GM18858 (cell line): Measurements from ENCODE around the gene COQ9.
"Not testable (repeated sequence)": the region's sequence is repeated elsewhere in the genome, so short reads cannot be mapped to it uniquely, and the experiment has no call there.

Experiments
- ATAC-seq: cut with Tn5 transposase; IDR thresholded peaks from one replicate; pipeline ENCODE4 v1.9.1; 2021; ENCODE audit not compliant: unreplicated experiment

Gene COQ9, protein sequence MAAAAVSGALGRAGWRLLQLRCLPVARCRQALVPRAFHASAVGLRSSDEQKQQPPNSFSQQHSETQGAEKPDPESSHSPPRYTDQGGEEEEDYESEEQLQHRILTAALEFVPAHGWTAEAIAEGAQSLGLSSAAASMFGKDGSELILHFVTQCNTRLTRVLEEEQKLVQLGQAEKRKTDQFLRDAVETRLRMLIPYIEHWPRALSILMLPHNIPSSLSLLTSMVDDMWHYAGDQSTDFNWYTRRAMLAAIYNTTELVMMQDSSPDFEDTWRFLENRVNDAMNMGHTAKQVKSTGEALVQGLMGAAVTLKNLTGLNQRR

GRCh38 chr16:57447186-57447962 is at the start of gene COQ9, which contains the start of gene CIAPIN1:
COQ9 (plus strand) TSS chr16:57447479; CDS start chr16:57447506, 27 bp downstream.
CIAPIN1 (minus strand) TSS chr16:57447385; CDS start chr16:57440928, 6,457 bp downstream.
- ATAC-seq: peak; percentile 90

DNA sequence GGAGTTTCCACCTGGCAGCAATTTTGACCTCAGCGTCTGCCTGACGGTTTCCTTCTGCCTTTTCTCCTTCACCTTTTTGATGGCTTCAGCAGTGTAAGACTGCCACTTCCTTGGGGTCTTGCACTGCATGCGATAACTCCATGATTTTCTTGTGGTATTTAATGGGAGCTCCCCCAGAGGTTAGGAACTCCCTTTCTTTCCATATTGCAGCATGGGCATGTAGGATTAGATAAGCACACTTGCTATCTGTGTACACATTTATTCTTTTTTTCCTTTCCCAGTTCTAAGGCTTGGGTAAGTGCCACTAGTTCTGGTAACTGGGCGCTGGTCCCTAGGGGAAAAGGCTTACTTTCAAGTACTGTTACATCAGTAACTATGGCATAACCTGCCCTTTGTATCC is 49.8 kb upstream of the COQ9 start:
- not testable (repeated sequence) for ATAC-seq

GRCh38 chr16:57401943-57402640 is 45.2 kb upstream of the COQ9 start:
- ATAC-seq: no peak

GRCh38 chr16:57403965-57404817 is 43.1 kb upstream of the COQ9 start, which contains the start of gene CCL17:
CCL17 (plus strand) TSS chr16:57404767; CDS start chr16:57413933, 9,166 bp downstream.
- no peak for ATAC-seq

- no peak for ATAC-seq
Observed at GRCh38 chr16:57405097-57405496, 42.2 kb upstream of the COQ9 start.

- no peak for ATAC-seq
Observed at GRCh38 chr16:57406881-57407280, 40.4 kb upstream of the COQ9 start.

- no peak for ATAC-seq
Observed at GRCh38 chr16:57407521-57408353, 39.5 kb upstream of the COQ9 start.

GRCh38 chr16:57409065-57409464 is 38.2 kb upstream of the COQ9 start:
- ATAC-seq: no peak

DNA sequence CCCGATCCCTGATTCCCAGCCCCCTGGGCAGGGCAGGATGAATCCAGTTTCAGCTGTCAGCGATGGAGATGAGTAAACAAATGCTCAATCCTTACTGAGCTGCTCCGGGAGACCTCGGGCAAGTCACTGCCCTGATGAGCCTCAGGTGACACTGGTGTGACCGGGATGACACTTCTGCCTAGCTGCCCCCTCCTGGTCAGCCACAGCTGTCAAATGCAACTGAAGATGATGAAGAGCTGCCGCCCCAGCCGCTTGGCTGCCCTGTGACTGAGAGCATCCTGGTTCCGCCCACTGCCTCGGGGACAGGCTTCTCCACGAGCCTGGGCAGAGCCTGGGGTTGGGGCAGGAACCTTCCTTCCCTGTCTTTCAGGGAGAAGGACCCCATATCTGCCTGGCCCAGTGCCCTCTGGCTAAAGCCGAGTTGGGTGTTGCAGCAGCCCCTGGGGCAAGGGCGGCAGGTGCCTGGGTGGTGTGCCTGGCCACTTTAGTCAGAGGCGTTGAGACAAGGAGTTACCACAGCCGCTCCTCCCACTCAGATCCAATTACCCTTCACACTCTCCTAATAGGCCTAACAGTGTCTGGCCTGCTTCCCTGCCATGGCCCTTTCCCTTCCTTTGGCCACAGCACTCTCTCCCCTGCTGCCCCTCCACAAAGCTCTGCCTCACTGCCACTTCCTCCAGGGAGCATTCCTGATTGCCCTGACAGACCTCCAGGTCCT is 37.2 kb upstream of the COQ9 start:
- ATAC-seq: no peak

GRCh38 chr16:57411362-57411976 is 35.8 kb upstream of the COQ9 start:
- ATAC-seq: no peak

DNA sequence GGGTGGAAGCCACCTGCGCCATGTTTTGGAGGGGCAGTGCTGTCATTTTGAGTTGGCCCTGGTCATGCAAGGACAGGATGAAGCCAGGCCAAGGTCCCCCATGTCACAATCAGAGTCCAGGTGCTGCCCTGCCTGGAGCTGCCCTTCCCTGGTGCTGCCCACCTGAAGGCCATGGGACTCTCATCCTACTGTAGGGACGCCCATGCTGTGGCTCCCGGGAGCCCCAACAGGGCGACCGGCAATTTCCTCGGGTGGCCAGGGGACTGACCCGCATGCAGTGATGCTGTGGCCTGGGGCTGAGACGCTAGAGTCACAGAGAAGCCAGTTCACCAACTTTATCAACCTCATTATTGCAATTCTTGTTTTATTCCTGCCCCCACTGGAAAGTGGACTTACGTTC is 34.7 kb upstream of the COQ9 start:
- no peak for ATAC-seq

DNA sequence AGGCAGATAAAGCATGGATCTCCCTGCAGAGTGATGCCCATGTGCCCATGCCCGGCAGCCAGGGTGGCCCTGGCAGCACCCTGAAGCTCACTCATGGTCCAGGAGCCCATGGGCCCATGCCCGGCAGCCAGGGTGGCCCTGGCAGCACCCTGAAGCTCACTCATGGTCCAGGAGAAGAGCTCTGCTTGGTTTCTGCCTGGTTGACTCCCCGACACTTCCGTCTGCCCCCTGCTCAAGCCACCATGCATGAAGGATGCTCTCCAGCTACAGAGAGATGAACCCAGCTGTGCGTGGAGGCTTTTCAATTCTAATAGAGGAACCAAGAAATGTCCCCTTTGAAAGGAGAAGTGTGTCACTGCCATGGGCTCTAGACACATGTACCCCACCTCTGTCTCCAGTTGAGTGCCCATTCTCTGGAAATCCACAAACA is 34.0 kb upstream of the COQ9 start:
- peak; percentile 82 for ATAC-seq

GRCh38 chr16:57413733-57414132 is 33.5 kb upstream of the COQ9 start:
- ATAC-seq: no peak

DNA sequence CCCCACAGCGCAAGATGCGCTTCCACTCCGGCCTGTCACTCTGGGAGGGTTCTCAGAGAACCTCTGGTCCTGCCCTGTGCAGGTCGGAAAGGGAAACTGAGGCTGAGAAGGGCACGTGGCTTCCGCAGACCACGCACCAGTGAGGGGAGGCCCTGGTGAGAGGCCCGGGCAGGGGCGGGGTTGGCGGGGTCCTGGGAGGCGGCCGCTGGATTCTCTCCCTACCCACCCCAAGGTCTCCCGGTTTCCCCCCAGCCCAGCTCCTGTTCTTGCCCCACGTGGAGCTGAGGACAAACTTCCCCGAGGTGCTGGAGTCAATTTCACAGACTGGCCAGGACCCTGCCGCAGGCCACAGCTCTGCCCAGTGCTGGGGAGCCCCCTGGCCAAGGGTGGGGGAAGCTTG is 31.2 kb upstream of the COQ9 start:
- ATAC-seq: no peak

- no peak for ATAC-seq
Observed at GRCh38 chr16:57419506-57419905, 27.8 kb upstream of the COQ9 start.

DNA sequence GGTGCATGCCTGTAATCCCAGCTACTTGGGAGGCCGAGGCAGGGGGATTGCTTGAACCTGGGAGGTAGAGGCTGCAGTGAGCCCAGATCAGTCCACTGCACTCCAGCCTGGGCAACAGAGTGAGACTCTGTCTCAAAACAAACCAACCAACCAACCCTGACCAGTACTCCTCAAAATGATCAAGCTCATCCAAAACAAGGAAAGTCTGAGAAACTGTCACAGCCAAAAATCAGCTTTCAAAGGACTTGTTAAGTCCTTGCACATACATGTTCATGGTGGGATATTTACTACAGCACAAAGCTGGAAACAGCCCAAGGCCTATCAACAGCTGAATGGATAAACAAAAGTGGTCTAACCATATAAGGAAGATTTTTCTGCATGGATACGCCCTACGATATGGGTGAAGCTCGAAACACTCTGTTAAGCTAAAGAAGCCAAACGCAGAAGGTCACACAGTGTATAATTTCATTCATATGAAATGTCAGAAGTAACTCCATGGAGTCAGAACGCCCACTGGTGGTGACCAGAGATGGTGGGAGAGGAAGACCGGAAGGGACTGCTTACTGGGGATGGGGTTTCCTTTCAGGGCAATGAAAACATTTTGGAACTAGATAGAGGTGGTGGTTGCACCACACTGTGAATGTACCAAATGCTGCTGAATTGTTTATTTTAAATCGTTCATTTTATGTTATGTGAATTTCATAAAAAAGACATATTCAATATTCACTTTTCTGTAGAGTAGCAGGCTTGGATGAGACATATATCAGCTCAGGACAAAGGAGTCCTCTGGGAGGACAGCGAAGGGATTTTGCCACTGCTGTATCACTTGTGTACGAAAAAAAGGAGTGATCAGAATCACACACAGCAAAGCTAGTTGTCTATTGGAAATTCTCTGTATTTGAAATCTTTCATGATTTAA is 25.0 kb upstream of the COQ9 start:
- no peak for ATAC-seq

GRCh38 chr16:57423152-57423551 is 24.1 kb upstream of the COQ9 start:
- no peak for ATAC-seq

GRCh38 chr16:57424583-57424982 is 22.7 kb upstream of the COQ9 start:
- no peak for ATAC-seq
